Measurements from ENCODE around the gene SLC2A6. TPM values are rescaled to one million over a fixed set of nuclear protein-coding genes. Genes with fewer than 3 reads are reported as not detected.

Gene SLC2A6
- polyA plus RNA-seq, 1 of the 3 experiments (the other 2 are of a cell fraction): 5.2 TPM

DNA sequence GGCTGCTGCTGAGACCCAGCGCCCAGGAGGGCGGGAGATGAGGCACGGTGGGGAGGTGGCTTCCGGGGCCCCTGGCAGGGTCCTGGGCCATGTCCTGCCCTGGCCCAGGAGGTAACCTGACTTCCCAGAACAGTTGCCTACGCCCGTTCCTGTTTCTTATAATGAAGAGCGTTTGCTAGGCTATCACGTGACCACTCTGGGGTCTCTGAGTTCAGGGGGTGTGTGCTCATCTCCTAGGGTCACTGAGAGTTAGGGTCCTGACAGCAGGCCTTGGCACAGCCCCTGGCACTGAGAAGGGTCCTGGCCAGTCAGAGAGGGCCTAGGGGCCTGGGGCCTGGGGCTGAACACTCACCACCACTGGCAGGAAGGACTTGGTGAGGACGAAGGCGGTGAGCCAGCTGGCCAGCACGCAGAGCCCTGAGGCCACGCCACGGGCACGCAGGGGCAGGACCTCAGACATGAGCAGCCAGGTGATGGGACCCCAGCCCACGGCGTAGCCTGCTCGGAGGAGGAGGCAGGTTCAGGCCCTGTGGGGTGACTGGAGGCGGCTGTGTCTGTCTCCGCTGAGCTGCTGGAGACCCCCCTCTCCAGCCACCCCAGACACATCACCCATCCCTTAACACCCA lies 6.0 kb downstream of the SLC2A6 start:
- no peak for DNase-seq
- Histone ChIP-seq H3K4me2 (no peak overlapping the region), H4K20me1 (ENCODE audit: insufficient read depth) (no peaks in the 10 kb centered on the region), H3K9ac (no peak overlapping the region), H3K9me2 (no peaks in the 10 kb centered on the region), H3K27me3 (ENCODE audit: insufficient read depth) (no peaks in the 10 kb centered on the region), H3K9me3 (no peaks in the 10 kb centered on the region), H3K4me3 (ENCODE audit: low read depth in 2 of 2, low read length in 1 of 2) (no peak overlapping the region), H3K4me1 (ENCODE audit: control insufficient read depth in 1 of 2, insufficient read depth in 2 of 2, low read depth in 1 of 2, low read length in 1 of 2) (peaks cover 0 to 15% of the 10 kb centered on the region in 2 experiments; a peak in 1 of 4 replicates), H3K79me2 (ENCODE audit: insufficient read depth) (0 out of 2 replicates have a peak, but pooled peaks cover under 1% of the 10 kb centered on the region), H3F3A (replicated peaks; ENCODE audit: insufficient read depth) (no peaks in the 10 kb centered on the region), H3K27ac (ENCODE audit: low read depth in 2 of 2, low read length in 1 of 2) (no peak overlapping the region; a peak in 1 of 4 replicates), H3K36me3 (replicated peaks in 1 of 2; ENCODE audit: control insufficient read depth in 1 of 2, insufficient read depth in 2 of 2, low read length in 1 of 2) (peaks cover 0 to 23% of the 10 kb centered on the region in 2 experiments), H2AFZ (ENCODE audit: low read depth) (no peak overlapping the region)
- TF ChIP-seq, protein P1, sequence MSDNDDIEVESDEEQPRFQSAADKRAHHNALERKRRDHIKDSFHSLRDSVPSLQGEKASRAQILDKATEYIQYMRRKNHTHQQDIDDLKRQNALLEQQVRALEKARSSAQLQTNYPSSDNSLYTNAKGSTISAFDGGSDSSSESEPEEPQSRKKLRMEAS (IDR thresholded peaks at IDR 0.05; ENCODE audit: low read depth): no peak
- WGBS (ENCODE audit: low lambda C conversion rate): 89% methylated on average over 9 of the region's 19 CpGs
- ChIA-PET POLR2A (no interaction called here), CTCF (no interaction called here)

DNA sequence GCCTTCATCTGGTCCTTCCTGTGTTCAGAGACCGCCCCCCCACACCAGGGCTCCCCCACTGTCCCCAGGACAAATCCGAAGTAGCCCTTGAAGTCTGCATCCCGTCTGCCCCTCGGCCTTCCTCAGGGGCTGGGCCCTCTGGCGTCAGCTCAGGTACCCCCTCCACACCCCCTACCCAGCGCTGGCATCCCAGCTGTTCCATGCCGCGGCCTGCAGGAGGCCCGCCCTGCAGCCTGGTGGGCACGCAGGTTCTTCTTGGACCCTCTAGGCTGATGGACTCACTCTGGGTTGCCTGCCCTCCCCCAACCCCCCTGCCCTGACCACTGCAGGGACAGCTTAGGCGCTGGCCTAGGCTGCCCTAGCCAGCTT lies 6.6 kb downstream of the SLC2A6 start:
- POLR2A ChIA-PET: no interaction called here
- CTCF ChIA-PET: no interaction called here
- H3F3A ChIP-seq (replicated peaks; ENCODE audit: insufficient read depth): no peaks in the 10 kb centered on the region

More for the DNA sequence above, 6.6 kb downstream of the SLC2A6 start:
- TF ChIP-seq RCOR1 (IDR thresholded peaks at IDR 0.05; ENCODE audit: low read length) (no peak), JUND (IDR thresholded peaks at IDR 0.05) (no peak), TAF1 (IDR thresholded peaks at IDR 0.05; ENCODE audit: borderline replicate concordance, low read depth, low read length) (no peak), FOSL2 (IDR thresholded peaks at IDR 0.05; ENCODE audit: borderline replicate concordance, low read depth) (no peak), SMC3 (IDR thresholded peaks at IDR 0.05; ENCODE audit: low read depth, low read length) (no peak), POLR2AphosphoS5 (IDR thresholded peaks at IDR 0.05; ENCODE audit: low read depth, low read length) (no peak), TEAD4 (IDR thresholded peaks at IDR 0.05; ENCODE audit: borderline replicate concordance, insufficient read depth) (no peak), RXRA (IDR thresholded peaks at IDR 0.05; ENCODE audit: borderline replicate concordance, low read depth) (no peak), CHD2 (IDR thresholded peaks at IDR 0.05; ENCODE audit: low read length, partially characterized antibody) (no peak), ELF1 (IDR thresholded peaks at IDR 0.05) (no peak), TCF12 (IDR thresholded peaks at IDR 0.05) (no peak), SIN3A (IDR thresholded peaks at IDR 0.05; ENCODE audit: borderline replicate concordance, low read depth, low read length) (no peak), RFX5 (IDR thresholded peaks at IDR 0.05; ENCODE audit: low read length) (no peak), MXI1 (IDR thresholded peaks at IDR 0.05; ENCODE audit: low read depth, low read length) (no peak)
- TF ChIP-seq, protein P2, sequence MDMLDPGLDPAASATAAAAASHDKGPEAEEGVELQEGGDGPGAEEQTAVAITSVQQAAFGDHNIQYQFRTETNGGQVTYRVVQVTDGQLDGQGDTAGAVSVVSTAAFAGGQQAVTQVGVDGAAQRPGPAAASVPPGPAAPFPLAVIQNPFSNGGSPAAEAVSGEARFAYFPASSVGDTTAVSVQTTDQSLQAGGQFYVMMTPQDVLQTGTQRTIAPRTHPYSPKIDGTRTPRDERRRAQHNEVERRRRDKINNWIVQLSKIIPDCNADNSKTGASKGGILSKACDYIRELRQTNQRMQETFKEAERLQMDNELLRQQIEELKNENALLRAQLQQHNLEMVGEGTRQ (IDR thresholded peaks at IDR 0.05; ENCODE audit: borderline replicate concordance, low read depth, low read length): no peak
- TF ChIP-seq, protein P3, sequence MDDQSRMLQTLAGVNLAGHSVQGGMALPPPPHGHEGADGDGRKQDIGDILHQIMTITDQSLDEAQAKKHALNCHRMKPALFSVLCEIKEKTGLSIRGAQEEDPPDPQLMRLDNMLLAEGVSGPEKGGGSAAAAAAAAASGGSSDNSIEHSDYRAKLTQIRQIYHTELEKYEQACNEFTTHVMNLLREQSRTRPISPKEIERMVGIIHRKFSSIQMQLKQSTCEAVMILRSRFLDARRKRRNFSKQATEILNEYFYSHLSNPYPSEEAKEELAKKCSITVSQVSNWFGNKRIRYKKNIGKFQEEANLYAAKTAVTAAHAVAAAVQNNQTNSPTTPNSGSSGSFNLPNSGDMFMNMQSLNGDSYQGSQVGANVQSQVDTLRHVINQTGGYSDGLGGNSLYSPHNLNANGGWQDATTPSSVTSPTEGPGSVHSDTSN (IDR thresholded peaks at IDR 0.05): no peak
- Histone ChIP-seq H3K27me3 (ENCODE audit: insufficient read depth) (no peaks in the 10 kb centered on the region), H3K9me3 (no peaks in the 10 kb centered on the region), H4K20me1 (ENCODE audit: insufficient read depth) (no peaks in the 10 kb centered on the region), H3K9me2 (no peaks in the 10 kb centered on the region), H2AFZ (ENCODE audit: low read depth) (no peak overlapping the region), H3K27ac (ENCODE audit: low read depth in 2 of 2, low read length in 1 of 2) (no peak overlapping the region; a peak in 1 of 4 replicates), H3K4me3 (ENCODE audit: low read depth in 2 of 2, low read length in 1 of 2) (no peak overlapping the region), H3K79me2 (ENCODE audit: insufficient read depth) (no peaks in the 10 kb centered on the region), H3K4me2 (no peak overlapping the region), H3K36me3 (replicated peaks in 1 of 2; ENCODE audit: control insufficient read depth in 1 of 2, insufficient read depth in 2 of 2, low read length in 1 of 2) (peaks cover 0 to 23% of the 10 kb centered on the region in 2 experiments), H3K9ac (no peak overlapping the region), H3K4me1 (ENCODE audit: control insufficient read depth in 1 of 2, insufficient read depth in 2 of 2, low read depth in 1 of 2, low read length in 1 of 2) (peaks cover 0 to 10% of the 10 kb centered on the region in 2 experiments; a peak in 1 of 4 replicates)
- no peak for DNase-seq
- 80% methylated on average over 4 of the region's 11 CpGs for WGBS (ENCODE audit: low lambda C conversion rate)

All from SK-N-SH (cell line).